Natural killer cell treated with Interleukin-12 subunit alpha and Interleukin-12 subunit beta and Interleukin-15 and Interleukin-18, amount 100 ng/mL, for 72 hours (primary cell): ENCODE results near the gene ITPRIPL1. TPM values are rescaled to one million over a fixed set of nuclear protein-coding genes. Genes with fewer than 3 reads are reported as not detected.

Experiments
- ATAC-seq, 2 donors: fragments of 150-1000 bp; cut with Tn5 transposase in 1 of 2; sonication (Bioruptor Pico), chemical (Tn5 transposase) in 1 of 2; 2 replicates each; pipeline ENCODE4 v1.10.0; 2021
- DNase-seq: peaks from one replicate; pipeline ENCODE4 v3.0.0; 2022; ENCODE audit warnings: low spot score
- H3K27ac Mint-ChIP-seq, 2 donors: 1 replicate in 1 of 2; 2 replicates in 1 of 2; pipeline ENCODE4 v1.8.0; 2022; ENCODE audit warnings: mixed read lengths in 2 of 2, mild to moderate bottlenecking in 1 of 2, moderate library complexity in 1 of 2
- H3K27me3 Mint-ChIP-seq, 2 donors: 1 replicate in 1 of 2; 2 replicates in 1 of 2; pipeline ENCODE4 v1.8.0; 2022; ENCODE audit warnings: mixed read lengths in 2 of 2
- H3K36me3 Mint-ChIP-seq: one replicate; pipeline ENCODE4 v1.8.0; 2022; ENCODE audit warnings: mixed read lengths
- H3K4me1 Mint-ChIP-seq, 2 donors: 1 replicate in 1 of 2; 2 replicates in 1 of 2; pipeline ENCODE4 v1.8.0; 2022; ENCODE audit warnings: low read depth in 2 of 2, mixed read lengths in 2 of 2, mild to moderate bottlenecking in 1 of 2
- H3K4me3 Mint-ChIP-seq: one replicate; pipeline ENCODE4 v1.8.0; 2022; ENCODE audit warnings: mixed read lengths
- H3K9me3 Mint-ChIP-seq: 2 replicates; pipeline ENCODE4 v1.8.0; 2022; ENCODE audit warnings: mixed read lengths
- total RNA-seq, 2 donors: library from RNA; stranded (reverse); gene quantifications; one replicate each; pipeline ENCODE4 v1.2.3, GENCODE V29; 2022

Gene ITPRIPL1
- total RNA-seq, 2 donors from 2014 or later, result 48.2 to 62.2 TPM

DNA sequence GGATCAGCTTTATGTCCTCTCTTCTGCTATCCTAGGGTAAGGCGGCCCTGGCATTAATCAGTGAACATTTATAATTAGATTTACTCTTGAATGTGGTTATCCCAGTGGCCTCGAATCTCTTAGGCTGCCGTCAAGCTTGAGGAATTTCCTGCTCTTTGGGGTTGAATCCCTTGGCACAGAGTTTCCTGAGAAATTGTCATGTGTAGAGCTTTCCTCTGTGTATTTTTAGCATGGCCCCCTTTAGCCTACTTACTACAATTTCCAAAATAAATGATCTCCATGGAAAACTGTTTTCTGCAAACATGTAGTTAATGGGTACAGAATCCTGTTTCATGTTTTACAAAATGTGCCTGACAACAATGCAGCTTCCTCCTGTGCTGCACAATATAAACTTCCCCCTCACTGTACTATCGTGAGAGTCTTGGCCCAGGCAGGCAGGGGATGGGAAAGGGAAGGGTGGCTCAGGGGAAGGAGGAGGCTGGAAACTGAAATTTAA is 28.5 kb downstream of the ITPRIPL1 start:
- ATAC-seq (no peak), DNase-seq (no peak)
- no peak overlapping the region for H3K4me3 Mint-ChIP-seq
- H3K27ac Mint-ChIP-seq, result no peak overlapping the region
- H3K9me3 Mint-ChIP-seq, result no peaks in the 10 kb centered on the region
- no peaks in the 10 kb centered on the region for H3K27me3 Mint-ChIP-seq
- H3K4me1 Mint-ChIP-seq, result no peaks in the 10 kb centered on the region
- H3K36me3 Mint-ChIP-seq, result peaks cover 4% of the 10 kb centered on the region

GRCh38 chr2:96354492-96354891 is 29.4 kb downstream of the ITPRIPL1 start:
- H3K27ac Mint-ChIP-seq, result no peak overlapping the region
- H3K4me3 Mint-ChIP-seq, result no peak overlapping the region
- H3K36me3 Mint-ChIP-seq, result peaks cover 4% of the 10 kb centered on the region
- no peak for DNase-seq
- ATAC-seq, result no peak
- H3K27me3 Mint-ChIP-seq, result no peaks in the 10 kb centered on the region
- no peaks in the 10 kb centered on the region for H3K9me3 Mint-ChIP-seq
- H3K4me1 Mint-ChIP-seq, result peaks cover 0 to 6% of the 10 kb centered on the region in 2 donors

DNA sequence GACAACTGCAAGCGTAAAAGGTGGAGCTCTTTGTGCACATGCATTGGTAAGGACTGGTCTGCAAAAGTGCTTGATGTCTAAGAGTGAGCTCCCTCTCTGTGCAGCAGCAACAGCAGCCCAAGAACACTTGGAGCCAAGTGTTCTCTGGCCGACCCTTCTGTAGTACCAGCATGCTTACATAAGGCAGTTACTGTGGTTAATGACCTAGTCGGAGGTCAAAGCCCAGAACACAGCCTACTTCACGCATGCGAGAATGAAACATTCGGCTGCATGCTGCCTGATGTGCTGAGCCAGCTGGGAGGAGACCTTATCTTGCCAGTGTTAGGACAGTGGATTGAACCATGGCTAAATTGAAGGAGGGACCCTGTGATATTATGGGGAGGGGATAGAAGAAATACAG is 31.8 kb downstream of the ITPRIPL1 start:
- no peak for DNase-seq
- no peak overlapping the region for H3K4me3 Mint-ChIP-seq
- peaks cover 0 to 10% of the 10 kb centered on the region in 2 donors for H3K4me1 Mint-ChIP-seq
- no peak for ATAC-seq
- no peaks in the 10 kb centered on the region for H3K27me3 Mint-ChIP-seq
- no peak overlapping the region for H3K27ac Mint-ChIP-seq
- no peaks in the 10 kb centered on the region for H3K9me3 Mint-ChIP-seq
- peaks cover 4% of the 10 kb centered on the region for H3K36me3 Mint-ChIP-seq

GRCh38 chr2:96359310-96359709 is 34.2 kb downstream of the ITPRIPL1 start:
- Mint-ChIP-seq H3K27me3 (no peaks in the 10 kb centered on the region), H3K36me3 (peaks cover 4% of the 10 kb centered on the region), H3K4me3 (no peak overlapping the region), H3K27ac (peak overlapping the region in 1 of 2 donors; percentile 37), H3K4me1 (peaks cover 0 to 10% of the 10 kb centered on the region in 2 donors), H3K9me3 (no peaks in the 10 kb centered on the region)
- DNase-seq (no peak), ATAC-seq (peak; percentile 61 to 66)

GRCh38 chr2:96359866-96360265 is 34.7 kb downstream of the ITPRIPL1 start:
- Mint-ChIP-seq H3K4me3 (no peak overlapping the region), H3K27ac (no peak overlapping the region)
- ATAC-seq, result no peak

GRCh38 chr2:96361751-96362150 is 36.6 kb downstream of the ITPRIPL1 start:
- H3K4me1 Mint-ChIP-seq, result peaks cover 0 to 10% of the 10 kb centered on the region in 2 donors
- no peaks in the 10 kb centered on the region for H3K27me3 Mint-ChIP-seq
- no peak overlapping the region for H3K27ac Mint-ChIP-seq
- peaks cover 4% of the 10 kb centered on the region for H3K36me3 Mint-ChIP-seq
- no peak overlapping the region for H3K4me3 Mint-ChIP-seq
- H3K9me3 Mint-ChIP-seq, result no peaks in the 10 kb centered on the region
- ATAC-seq, result no peak
- no peak for DNase-seq

More at GRCh38 chr2:96359866-96360265, 34.7 kb downstream of the ITPRIPL1 start:
- peaks cover 0 to 10% of the 10 kb centered on the region in 2 donors for H3K4me1 Mint-ChIP-seq
- H3K36me3 Mint-ChIP-seq, result peaks cover under 1% of the 10 kb centered on the region
- H3K27me3 Mint-ChIP-seq, result no peaks in the 10 kb centered on the region
- no peak for DNase-seq
- H3K9me3 Mint-ChIP-seq, result no peaks in the 10 kb centered on the region

- Mint-ChIP-seq H3K36me3 (peaks cover 11% of the 10 kb centered on the region), H3K9me3 (no peaks in the 10 kb centered on the region), H3K27me3 (no peaks in the 10 kb centered on the region), H3K27ac (no peak overlapping the region), H3K4me3 (no peak overlapping the region), H3K4me1 (no peaks in the 10 kb centered on the region)
- DNase-seq, result no peak
- no peak for ATAC-seq
Measured at GRCh38 chr2:96369186-96369585, 44.1 kb downstream of the ITPRIPL1 start.

- H3K36me3 Mint-ChIP-seq, result peaks cover 13% of the 10 kb centered on the region
- no peaks in the 10 kb centered on the region for H3K4me1 Mint-ChIP-seq
- DNase-seq, result no peak
- ATAC-seq, result no peak
- no peaks in the 10 kb centered on the region for H3K27me3 Mint-ChIP-seq
- H3K4me3 Mint-ChIP-seq, result no peak overlapping the region
- H3K27ac Mint-ChIP-seq, result no peak overlapping the region
- no peaks in the 10 kb centered on the region for H3K9me3 Mint-ChIP-seq
Measured at GRCh38 chr2:96374211-96374951, 49.3 kb downstream of the ITPRIPL1 start.

Other genes with a start within 250 kb of the ITPRIPL1 start
- gene ADRA2B, start 208.7 kb upstream of the ITPRIPL1 start, total RNA-seq, result not detected
- under 1 TPM in 1 of 2 donors, not detected in 1; 0.92 TPM for gene ASTL, start 186.8 kb upstream of the ITPRIPL1 start, total RNA-seq
- 10 to 100 TPM; 30.9 to 52.0 TPM for gene DUSP2, start 179.9 kb upstream of the ITPRIPL1 start, total RNA-seq
- gene STARD7, start 116.5 kb upstream of the ITPRIPL1 start, total RNA-seq, result 100 to 1,000 TPM; 153 to 206 TPM
- gene TMEM127, start 59.3 kb upstream of the ITPRIPL1 start, total RNA-seq, result 10 to 100 TPM; 41.4 to 49.4 TPM
- 100 to 1,000 TPM in 1 of 2 donors, 10 to 100 TPM in 1; 98.0 to 108 TPM for gene CIAO1, start 59.1 kb upstream of the ITPRIPL1 start, total RNA-seq
- 100 to 1,000 TPM; 166 to 201 TPM for gene SNRNP200, start 19.8 kb upstream of the ITPRIPL1 start, total RNA-seq
- 100 to 1,000 TPM in 1 of 2 donors, 10 to 100 TPM in 1; 26.5 to 102 TPM for gene NCAPH, start 10.4 kb downstream of the ITPRIPL1 start, total RNA-seq
- under 1 TPM in 1 of 2 donors, not detected in 1; 0.64 TPM for gene NEURL3, start 180.0 kb downstream of the ITPRIPL1 start, total RNA-seq
- gene ARID5A, start 211.4 kb downstream of the ITPRIPL1 start, total RNA-seq, result 100 to 1,000 TPM in 1 of 2 donors, 10 to 100 TPM in 1; 81.4 to 115 TPM